ENCODE measurements around the gene GPC1. TPM values are rescaled to one million over a fixed set of nuclear protein-coding genes. Genes with fewer than 3 reads are reported as not detected.

GPC1 gene
- polyA plus RNA-seq, 1 of the 3 experiments (the other 2 are of a cell fraction), result 65.5 TPM

DNA sequence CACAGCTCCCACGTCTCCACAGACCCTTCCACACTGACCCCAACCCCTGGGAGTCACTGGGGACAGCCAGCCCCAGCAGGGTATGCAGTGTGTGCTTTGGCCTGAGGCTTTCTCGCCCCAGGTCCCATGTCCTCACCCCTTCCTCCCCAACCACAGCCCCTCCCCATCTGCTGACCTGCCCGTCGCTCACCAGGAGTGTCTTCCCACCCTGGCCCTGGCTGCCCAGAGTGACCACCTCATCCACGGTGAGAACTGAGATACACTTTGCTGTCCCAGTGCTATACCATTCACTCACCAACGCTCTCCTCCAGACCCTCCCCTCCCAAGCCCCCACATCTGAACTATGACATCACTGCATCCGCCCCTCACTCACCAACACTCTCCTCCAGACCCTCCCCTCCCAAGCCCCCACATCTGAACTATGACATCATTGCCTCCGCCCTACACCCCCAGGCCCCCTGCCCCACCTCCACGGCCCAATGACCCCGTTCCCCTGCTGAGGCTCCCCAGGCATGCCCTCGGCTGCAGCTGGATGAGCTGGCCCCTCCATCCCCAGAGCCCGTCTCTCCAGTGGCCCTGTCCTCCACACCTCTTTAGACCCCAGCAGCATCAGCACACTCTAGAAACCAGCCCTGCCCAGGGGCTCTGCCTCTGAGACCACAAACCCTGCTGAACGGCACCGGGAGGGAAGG lies 67.1 kb downstream of the GPC1 start:
- peaks cover 0 to 8% of the 10 kb centered on the region in 2 experiments for H3K36me3 ChIP-seq (replicated peaks in 1 of 2; ENCODE audit: control insufficient read depth in 1 of 2, insufficient read depth in 2 of 2, low read length in 1 of 2)
- H3K27me3 ChIP-seq (ENCODE audit: insufficient read depth), result no peaks in the 10 kb centered on the region
- H3F3A ChIP-seq (replicated peaks; ENCODE audit: insufficient read depth), result no peaks in the 10 kb centered on the region
- H3K9me3 ChIP-seq, result no peaks in the 10 kb centered on the region
- H3K79me2 ChIP-seq (ENCODE audit: insufficient read depth), result no peaks in the 10 kb centered on the region
- H4K20me1 ChIP-seq (ENCODE audit: insufficient read depth), result no peaks in the 10 kb centered on the region
- no peak overlapping the region for H3K4me3 ChIP-seq (ENCODE audit: low read depth in 2 of 2, low read length in 1 of 2)
- DNase-seq, result peak; percentile 12
- H3K4me1 ChIP-seq (ENCODE audit: control insufficient read depth in 1 of 2, insufficient read depth in 2 of 2, low read depth in 1 of 2, low read length in 1 of 2), result no peaks in the 10 kb centered on the region
- no peak overlapping the region for H2AFZ ChIP-seq (ENCODE audit: low read depth)
- CTCF ChIA-PET, result interaction anchor here (1.2 kb wide), 1 partner anchor 12 kb away, joined by 6 read pairs; no protein-coding TSS in a partner anchor
- no peaks in the 10 kb centered on the region for H3K9me2 ChIP-seq
- whole genome bisulfite sequencing (ENCODE audit: low lambda C conversion rate), result 87% methylated on average over 14 of the region's 14 CpGs
- no peak overlapping the region for H3K27ac ChIP-seq (ENCODE audit: low read depth in 2 of 2, low read length in 1 of 2)
- no peak overlapping the region for H3K9ac ChIP-seq
- POLR2A ChIA-PET, result no interaction called here
- H3K4me2 ChIP-seq, result no peak overlapping the region
- no peak for TF ChIP-seq USF2 (IDR thresholded peaks at IDR 0.05; ENCODE audit: borderline replicate concordance, low read depth, low read length)
- no peak for TF ChIP-seq MAX (IDR thresholded peaks at IDR 0.05; ENCODE audit: low read depth)
- TF ChIP-seq EP300 (IDR thresholded peaks at IDR 0.05; ENCODE audit: borderline replicate concordance in 1 of 2, low read depth in 1 of 2, low read length in 1 of 2), result no peak
- TF ChIP-seq, protein P1, sequence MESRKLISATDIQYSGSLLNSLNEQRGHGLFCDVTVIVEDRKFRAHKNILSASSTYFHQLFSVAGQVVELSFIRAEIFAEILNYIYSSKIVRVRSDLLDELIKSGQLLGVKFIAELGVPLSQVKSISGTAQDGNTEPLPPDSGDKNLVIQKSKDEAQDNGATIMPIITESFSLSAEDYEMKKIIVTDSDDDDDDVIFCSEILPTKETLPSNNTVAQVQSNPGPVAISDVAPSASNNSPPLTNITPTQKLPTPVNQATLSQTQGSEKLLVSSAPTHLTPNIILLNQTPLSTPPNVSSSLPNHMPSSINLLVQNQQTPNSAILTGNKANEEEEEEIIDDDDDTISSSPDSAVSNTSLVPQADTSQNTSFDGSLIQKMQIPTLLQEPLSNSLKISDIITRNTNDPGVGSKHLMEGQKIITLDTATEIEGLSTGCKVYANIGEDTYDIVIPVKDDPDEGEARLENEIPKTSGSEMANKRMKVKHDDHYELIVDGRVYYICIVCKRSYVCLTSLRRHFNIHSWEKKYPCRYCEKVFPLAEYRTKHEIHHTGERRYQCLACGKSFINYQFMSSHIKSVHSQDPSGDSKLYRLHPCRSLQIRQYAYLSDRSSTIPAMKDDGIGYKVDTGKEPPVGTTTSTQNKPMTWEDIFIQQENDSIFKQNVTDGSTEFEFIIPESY (IDR thresholded peaks at IDR 0.05; ENCODE audit: borderline replicate concordance, low read depth), result no peak

DNA sequence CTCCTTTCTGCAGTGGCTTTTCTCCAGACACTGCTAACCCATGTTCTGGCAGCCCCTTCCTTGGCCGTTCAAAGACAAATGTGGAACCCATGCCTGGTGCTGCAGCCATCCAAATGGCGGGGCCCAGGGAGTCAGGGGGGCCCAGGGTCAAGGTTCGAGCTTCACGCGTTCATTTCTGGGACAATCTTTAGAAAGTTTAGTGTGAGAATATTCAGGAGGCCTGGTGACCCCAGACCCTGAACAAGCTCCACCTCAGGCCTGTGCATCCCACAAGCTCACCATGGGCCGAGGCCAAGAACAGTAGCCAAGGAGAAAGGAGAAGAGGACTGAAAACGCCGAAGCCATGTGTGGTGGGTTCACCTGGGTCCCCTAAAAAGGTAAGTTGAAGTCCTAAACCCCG lies 67.9 kb downstream of the GPC1 start:
- DNase-seq, result no peak
- ChIA-PET CTCF (interaction anchor here (1.2 kb wide), 1 partner anchor 11 kb away, joined by 6 read pairs; no protein-coding TSS in a partner anchor), POLR2A (no interaction called here)

More for the DNA sequence above, 67.9 kb downstream of the GPC1 start:
- Histone ChIP-seq H3K27ac (ENCODE audit: low read depth in 2 of 2, low read length in 1 of 2) (no peak overlapping the region), H3K27me3 (ENCODE audit: insufficient read depth) (no peaks in the 10 kb centered on the region), H3K9me2 (no peaks in the 10 kb centered on the region), H3K4me3 (ENCODE audit: low read depth in 2 of 2, low read length in 1 of 2) (no peak overlapping the region), H3K79me2 (ENCODE audit: insufficient read depth) (no peaks in the 10 kb centered on the region), H3K36me3 (replicated peaks in 1 of 2; ENCODE audit: control insufficient read depth in 1 of 2, insufficient read depth in 2 of 2, low read length in 1 of 2) (peaks cover 0 to 8% of the 10 kb centered on the region in 2 experiments), H3K9ac (no peak overlapping the region), H2AFZ (ENCODE audit: low read depth) (no peak overlapping the region), H3F3A (replicated peaks; ENCODE audit: insufficient read depth) (no peaks in the 10 kb centered on the region), H3K4me1 (ENCODE audit: control insufficient read depth in 1 of 2, insufficient read depth in 2 of 2, low read depth in 1 of 2, low read length in 1 of 2) (no peaks in the 10 kb centered on the region), H3K4me2 (no peak overlapping the region), H4K20me1 (ENCODE audit: insufficient read depth) (no peaks in the 10 kb centered on the region), H3K9me3 (no peaks in the 10 kb centered on the region)
- TF ChIP-seq, protein P2, sequence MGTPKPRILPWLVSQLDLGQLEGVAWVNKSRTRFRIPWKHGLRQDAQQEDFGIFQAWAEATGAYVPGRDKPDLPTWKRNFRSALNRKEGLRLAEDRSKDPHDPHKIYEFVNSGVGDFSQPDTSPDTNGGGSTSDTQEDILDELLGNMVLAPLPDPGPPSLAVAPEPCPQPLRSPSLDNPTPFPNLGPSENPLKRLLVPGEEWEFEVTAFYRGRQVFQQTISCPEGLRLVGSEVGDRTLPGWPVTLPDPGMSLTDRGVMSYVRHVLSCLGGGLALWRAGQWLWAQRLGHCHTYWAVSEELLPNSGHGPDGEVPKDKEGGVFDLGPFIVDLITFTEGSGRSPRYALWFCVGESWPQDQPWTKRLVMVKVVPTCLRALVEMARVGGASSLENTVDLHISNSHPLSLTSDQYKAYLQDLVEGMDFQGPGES (IDR thresholded peaks at IDR 0.05; ENCODE audit: low read depth, low read length), result no peak
- TF ChIP-seq CHD2 (IDR thresholded peaks at IDR 0.05; ENCODE audit: low read length, partially characterized antibody) (no peak), NRF1 (IDR thresholded peaks at IDR 0.05; ENCODE audit: low read depth, low read length) (no peak), PBX3 (IDR thresholded peaks at IDR 0.05) (no peak), MXI1 (IDR thresholded peaks at IDR 0.05; ENCODE audit: low read depth, low read length) (no peak), RCOR1 (IDR thresholded peaks at IDR 0.05; ENCODE audit: low read length) (no peak), TEAD4 (IDR thresholded peaks at IDR 0.05; ENCODE audit: borderline replicate concordance, insufficient read depth) (no peak), MEF2A (IDR thresholded peaks at IDR 0.05; ENCODE audit: borderline replicate concordance, low read depth) (no peak), SMC3 (IDR thresholded peaks at IDR 0.05; ENCODE audit: low read depth, low read length) (no peak), EZH2phosphoT487 (IDR thresholded peaks at IDR 0.05; ENCODE audit: borderline replicate concordance, low read depth) (no peak)
- TF ChIP-seq, protein P1 (IDR thresholded peaks at IDR 0.05; ENCODE audit: borderline replicate concordance, low read depth), result no peak
- WGBS (ENCODE audit: low lambda C conversion rate), result 94% methylated on average over 9 of the region's 9 CpGs

Data from SK-N-SH (cell line).